Right renal pelvis (tissue), 4 donors: ENCODE measurements around the gene HBZ. TPM values are rescaled to one million over a fixed set of nuclear protein-coding genes. Genes with fewer than 3 reads are reported as not detected.
"Not testable (repeated sequence)": the region's sequence is repeated elsewhere in the genome, so short reads cannot be mapped to it uniquely, and the experiment has no call there.

ENCODE experiments used
- DNase-seq, 4 donors: peaks; one replicate each; pipeline ENCODE4 v3.0.0-alpha.2; 2013; ENCODE audit warnings: low read depth in 4 of 4, low spot score in 3 of 4, missing footprints in 1 of 4
- polyA plus RNA-seq, 4 donors: library from polyadenylated mRNA; unstranded; fragments of 120-200 nt; gene quantifications; one replicate each; pipeline ENCODE4 v1.2.1, GENCODE V29; 2013; ENCODE audit not compliant: insufficient read length in 4 of 4

The HBZ gene
- polyA plus RNA-seq, 4 donors, result 0.37 to 4.2 (median 1.7) TPM

DNA sequence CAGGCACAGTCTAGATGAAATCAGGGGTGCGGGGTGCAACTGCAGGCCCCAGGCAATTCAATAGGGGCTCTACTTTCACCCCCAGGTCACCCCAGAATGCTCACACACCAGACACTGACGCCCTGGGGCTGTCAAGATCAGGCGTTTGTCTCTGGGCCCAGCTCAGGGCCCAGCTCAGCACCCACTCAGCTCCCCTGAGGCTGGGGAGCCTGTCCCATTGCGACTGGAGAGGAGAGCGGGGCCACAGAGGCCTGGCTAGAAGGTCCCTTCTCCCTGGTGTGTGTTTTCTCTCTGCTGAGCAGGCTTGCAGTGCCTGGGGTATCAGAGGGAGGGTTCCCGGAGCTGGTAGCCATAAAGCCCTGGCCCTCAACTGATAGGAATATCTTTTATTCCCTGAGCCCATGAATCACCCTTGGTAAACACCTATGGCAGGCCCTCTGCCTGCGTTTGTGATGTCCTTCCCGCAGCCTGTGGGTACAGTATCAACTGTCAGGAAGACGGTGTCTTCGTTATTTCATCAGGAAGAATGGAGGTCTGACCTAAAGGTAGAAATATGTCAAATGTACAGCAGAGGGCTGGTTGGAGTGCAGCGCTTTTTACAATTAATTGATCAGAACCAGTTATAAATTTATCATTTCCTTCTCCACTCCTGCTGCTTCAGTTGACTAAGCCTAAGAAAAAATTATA, 25.7 kb downstream of the HBZ start:
- DNase-seq, result no peak

DNA sequence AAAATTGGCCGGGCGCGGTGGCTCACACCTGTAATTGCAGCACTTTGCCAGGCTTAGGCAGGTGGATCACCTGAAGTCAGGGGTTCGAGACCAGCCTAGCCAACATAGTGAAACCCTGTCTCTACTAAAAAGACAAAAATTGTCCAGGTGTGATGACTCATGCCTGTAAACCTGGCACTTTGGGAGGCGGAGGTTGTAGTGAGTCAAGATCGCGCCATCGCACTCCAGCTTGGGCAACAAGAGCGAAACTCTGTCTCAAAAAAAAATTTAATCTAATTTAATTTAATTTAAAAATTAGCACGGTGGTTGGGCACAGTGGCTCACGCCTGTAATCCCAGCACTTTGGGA, 26.2 kb downstream of the HBZ start:
- DNase-seq, result no peak

DNA sequence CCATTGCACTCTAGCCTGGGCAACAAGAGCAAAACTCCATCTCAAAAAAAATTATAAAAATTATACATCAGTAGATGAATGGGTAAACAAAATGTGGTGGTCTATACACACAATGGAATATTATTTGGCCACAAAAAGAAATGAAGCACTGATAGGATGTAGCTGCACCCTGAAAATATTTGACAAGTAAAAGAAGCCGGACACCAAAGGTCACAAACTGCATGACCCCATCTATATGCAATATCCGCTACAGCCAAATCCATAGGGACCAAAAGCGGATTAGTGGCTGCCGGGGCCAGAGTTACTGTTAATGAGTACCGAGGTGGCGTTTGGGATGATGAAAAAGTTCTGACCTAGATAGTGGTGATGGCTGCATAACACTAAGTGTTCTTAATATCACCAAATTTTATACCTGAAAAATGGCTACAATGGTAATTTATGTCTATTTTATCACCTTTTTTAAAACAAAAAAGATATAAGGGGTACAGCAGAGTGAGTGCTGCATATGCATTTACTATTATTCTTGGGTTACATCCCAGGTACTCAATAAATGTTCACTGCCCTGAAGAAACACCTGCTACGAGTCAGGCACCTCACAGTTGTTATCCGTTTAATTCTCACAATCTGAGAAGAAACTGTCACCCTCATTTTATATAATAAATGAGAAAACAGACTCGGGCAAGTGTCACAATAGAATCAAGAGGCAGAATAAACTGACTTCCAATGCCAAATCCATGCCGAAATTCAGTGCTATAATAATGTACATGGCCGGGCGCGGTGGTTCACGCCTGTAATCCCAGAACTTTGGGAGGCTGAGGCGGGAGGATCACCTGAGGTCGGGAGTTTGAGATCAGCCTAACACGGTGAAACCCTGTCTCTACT, 27.0 kb downstream of the HBZ start:
- no peak for DNase-seq

DNA sequence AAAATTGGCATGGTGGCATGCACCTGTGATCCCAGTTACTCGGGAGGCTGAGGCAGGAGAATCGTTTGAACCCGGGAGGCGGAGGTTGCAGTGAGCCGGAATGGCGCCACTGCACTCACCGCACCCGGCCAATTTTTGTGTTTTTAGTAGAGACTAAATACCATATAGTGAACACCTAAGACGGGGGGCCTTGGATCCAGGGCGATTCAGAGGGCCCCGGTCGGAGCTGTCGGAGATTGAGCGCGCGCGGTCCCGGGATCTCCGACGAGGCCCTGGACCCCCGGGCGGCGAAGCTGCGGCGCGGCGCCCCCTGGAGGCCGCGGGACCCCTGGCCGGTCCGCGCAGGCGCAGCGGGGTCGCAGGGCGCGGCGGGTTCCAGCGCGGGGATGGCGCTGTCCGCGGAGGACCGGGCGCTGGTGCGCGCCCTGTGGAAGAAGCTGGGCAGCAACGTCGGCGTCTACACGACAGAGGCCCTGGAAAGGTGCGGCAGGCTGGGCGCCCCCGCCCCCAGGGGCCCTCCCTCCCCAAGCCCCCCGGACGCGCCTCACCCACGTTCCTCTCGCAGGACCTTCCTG, 27.7 kb downstream of the HBZ start, which contains the start of gene HBQ1:
HBQ1 (plus strand) TSS at position 359 of the 575 bp plus-strand sequence; CDS start at position 387, 28 bp downstream.
- DNase-seq, result no peak

DNA sequence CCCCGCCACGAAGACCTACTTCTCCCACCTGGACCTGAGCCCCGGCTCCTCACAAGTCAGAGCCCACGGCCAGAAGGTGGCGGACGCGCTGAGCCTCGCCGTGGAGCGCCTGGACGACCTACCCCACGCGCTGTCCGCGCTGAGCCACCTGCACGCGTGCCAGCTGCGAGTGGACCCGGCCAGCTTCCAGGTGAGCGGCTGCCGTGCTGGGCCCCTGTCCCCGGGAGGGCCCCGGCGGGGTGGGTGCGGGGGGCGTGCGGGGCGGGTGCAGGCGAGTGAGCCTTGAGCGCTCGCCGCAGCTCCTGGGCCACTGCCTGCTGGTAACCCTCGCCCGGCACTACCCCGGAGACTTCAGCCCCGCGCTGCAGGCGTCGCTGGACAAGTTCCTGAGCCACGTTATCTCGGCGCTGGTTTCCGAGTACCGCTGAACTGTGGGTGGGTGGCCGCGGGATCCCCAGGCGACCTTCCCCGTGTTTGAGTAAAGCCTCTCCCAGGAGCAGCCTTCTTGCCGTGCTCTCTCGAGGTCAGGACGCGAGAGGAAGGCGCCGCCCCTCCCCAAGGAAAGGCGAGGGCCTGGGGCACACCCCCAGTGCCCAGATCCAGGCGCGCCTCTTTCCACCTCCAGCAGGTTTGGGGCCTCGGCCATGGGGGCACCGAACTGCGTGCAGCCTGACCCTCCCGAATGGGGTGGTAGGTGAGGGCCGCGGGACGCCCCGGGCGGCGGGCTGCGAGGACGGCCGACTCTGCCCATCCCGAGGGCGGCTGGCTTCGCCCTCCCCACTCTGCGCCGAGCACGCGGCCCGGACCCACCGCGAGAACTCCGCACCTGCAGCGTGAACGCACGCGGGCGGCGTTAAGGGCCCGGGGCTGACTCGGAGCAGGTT, 28.5 kb downstream of the HBZ start:
- DNase-seq, result no peak

DNA sequence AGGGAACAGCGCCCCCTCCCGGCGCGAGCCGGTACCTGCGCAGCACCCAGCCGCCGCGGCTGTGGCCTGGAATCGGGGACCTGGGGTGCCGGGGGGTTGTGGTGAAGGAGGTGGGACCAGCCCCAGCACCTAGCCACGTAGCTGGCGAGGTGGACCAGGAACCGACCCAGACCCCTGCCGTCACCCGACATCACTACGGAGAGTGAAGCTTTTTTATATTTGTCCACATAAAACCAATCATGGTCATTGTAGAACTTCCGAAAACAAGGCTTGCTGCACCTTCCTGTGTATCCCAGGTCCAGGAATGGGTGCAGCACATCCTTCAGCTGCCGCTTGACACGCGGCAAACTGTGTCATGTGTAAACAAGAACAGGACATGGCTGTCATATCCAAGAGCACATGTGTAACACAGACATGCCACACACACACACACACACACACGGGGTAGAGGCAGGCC, 29.1 kb downstream of the HBZ start:
- DNase-seq, result peak in 1 of 4 donors; percentile 39

DNA sequence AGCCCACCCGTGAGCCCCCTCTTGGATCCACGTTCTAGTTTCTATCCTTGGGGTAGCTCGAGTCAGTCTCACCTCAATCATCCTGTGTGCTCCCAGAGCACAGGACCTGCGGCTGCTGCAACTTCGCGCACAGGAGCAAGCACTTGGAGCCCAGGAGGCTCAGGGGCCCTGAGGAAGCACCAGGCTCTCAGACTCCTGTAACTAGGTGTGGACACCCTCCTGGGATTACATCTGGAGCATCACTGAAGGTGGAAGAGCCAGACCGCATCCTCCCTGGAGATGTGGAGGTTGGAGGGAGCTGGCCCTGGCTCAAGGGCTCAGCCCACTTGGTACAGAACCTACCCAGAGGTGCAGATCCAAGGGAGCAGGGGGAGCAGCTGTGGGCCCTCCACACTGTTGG, 30.6 kb downstream of the HBZ start:
- no peak for DNase-seq

DNA sequence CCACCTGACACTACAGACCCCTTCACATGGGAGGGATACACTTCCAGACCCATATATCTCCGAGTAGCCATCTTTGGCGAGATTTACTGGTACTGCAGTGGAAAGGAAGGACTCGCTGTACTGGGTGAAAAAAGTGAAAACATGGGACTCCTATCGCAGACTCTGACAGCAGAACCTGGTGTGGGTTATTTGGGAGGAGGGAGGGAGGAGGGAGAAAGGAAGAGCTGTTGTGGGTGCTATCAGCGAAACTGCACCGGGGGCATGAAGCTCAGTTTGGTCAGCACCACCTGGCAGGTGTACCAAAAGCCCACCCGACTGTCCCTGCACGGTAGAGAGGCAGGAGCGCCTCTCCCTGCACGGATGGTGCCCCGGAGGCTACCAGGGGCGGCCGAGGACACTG, 32.8 kb downstream of the HBZ start:
- DNase-seq, result no peak

DNA sequence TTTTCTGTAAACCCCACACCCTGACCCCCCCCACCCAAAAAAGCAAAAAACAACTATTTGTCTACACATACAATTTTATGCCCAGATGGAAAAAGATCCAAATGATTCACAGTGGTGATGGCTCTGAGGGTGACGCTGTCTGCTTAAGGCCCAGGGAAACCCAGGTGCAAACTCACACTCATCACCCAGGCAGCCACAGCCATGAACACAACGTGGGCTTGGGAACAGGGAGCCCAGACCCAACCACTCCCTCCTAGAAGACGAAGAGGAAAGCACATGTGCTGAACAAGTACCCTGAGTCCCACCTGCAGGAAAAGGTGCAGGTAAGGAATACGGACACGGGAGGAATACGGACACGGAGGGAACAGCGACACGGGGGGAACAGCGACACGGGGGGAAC, 33.2 kb downstream of the HBZ start:
- DNase-seq, result no peak

DNA sequence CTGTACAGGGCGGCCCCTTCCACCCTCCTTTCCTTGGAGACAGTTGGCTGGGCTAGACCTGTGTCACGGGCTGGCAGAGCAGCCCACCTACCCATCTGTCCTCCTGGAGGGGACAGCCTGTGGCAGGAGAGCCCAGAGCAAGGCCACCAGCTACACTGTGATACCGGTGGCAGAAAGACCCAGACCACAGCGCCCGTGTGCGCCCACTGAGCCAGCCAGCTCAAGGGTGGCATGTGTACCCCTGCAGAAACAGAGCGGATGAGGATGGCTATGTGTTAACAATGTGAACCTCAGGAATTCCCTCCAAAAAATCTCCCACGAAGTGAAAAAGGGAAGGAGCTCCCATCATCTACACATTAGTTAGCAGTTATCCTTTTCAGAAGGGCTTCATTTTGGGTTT, 34.9 kb downstream of the HBZ start:
- no peak for DNase-seq

DNA sequence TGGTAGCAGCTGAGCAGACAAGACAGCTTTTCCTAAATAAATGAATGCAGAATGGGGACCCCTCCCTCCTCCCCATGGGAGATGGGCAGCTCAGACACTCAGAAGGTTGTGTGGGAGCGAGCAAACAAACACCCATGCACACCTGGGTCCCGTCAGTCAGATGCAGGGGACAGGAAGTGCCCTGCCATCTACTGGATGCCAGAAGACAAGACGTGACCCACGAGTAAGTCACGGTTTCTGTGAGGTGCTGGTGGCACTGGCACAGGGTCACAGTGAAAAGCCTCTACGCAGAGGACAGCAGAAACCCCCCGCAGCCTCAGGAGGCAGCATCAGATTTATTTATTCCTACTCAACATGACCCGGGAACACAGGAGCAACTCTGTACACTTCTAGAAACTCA, 36.2 kb downstream of the HBZ start:
- DNase-seq, result no peak

DNA sequence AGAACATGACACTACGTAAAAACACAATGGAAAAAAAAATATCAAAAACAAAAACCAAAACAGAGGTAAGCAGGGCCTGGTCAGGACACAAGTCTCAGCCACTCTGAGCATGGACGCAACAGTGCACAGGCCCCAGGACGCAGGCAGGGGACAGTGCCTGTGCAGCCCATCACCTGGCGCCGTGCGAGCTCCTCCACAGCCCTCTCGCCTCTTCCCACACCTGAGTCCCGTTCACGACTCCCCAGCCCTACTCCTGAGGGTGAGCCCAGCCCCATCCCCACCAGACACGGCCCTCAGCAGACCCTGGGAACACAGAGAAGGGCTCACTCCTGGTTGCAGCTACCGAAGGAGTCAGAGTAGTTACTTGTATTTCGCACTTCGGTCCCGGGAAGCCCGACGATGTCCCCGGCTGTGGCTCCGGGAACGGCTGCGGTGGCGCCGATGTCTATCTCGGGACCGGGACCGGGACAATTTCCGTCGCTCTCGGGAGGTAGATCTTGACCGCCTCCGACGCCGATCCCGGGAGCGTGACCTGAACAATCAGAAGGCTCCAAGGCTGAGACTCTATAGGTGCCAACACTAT, 37.3 kb downstream of the HBZ start:
- no peak for DNase-seq

DNA sequence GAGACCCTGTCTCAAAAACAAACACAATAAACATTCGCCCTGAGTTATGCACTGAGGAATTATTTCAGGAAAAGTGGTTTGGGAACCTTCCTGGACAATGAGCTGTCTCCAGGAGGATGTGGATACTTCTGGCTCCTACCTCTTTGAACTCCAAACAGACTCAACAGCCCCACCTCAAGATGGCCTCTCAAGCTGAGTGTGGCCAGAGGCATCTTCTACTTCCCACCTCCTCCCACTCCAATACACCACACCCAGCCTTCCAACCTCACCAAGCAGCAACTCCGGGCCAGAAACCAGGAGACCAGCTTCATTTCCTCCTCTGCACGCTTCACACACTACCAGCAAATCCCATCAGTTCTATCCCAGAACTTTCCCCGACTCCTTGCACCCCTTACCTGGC, 39.4 kb downstream of the HBZ start:
- no peak for DNase-seq

DNA sequence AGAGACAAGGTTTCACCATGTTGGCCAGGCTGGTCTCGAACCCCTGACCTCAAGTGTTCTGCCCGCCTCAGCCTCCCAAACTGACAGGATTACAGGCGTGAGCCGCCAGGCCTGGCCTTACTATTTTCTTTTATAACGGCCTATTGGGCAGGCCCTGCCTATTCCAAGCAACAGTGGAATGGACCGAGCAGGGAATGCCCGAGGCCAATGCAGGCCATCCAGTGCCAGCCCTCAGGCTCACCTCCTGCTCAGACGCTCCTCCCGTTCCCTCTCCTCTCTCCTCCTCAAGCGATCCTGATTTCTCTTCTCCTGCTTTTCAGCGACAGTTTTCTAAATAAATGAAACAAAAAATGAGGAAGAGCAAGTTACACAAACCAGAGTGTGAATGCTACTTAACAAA, 40.2 kb downstream of the HBZ start:
- DNase-seq, result no peak

DNA sequence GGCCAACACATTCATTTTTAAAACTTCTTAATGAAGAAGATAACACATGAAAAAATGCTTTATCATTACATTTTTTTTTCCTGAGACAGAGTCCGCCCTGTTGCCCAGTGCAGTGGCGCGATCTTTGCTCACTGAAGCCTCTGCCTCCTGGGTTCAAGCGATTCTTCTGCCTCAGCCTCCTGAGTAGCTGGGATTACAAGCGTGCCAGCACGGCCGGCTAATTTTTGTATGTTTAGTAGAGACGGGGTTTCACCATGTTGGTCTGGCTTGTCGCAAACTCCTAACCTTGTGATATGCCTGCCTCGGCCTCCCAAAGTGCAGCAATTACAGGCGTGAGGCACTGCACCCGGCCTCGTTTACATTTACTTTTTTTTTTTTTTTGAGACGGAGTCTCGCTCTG, 41.0 kb downstream of the HBZ start:
- no peak for DNase-seq

DNA sequence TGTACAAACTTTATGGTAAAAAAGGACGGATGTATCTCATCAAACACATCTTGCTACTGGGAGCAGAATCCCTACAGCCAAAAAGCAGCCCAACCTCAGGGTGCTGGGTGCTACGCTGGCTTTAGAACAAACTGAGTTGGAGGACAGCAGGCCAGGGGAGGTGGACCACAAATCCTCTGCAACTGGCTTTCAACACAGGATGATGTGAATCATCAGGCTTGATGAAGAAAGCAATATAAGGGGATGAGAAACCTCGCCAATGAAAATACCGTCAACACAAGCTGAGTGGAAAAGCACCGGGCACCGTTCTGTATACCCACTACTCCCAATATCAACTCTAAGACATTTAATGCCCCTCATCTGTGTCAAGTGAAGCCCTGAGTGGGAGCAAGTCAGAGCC, 42.1 kb downstream of the HBZ start:
- no peak for DNase-seq

DNA sequence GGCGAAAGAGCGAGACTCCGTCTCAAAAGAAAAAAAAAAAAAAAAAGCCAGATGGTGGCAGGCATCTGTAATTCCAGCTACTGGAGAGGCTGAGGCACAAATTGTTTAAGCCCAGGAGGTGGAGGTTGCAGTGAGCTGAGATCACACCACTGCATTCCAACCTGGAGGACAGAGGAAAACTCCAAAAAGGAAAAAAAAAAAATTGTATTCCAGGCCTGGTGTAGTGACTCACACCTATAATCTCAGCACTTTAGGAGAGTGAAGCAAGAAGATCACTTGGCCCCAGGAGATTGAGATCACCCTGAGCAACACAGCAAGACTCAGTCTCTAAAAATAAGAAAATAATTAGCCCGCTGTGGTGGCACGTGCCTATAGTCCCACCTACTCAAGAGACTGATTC, 47.9 kb downstream of the HBZ start:
- DNase-seq, result no peak

DNA sequence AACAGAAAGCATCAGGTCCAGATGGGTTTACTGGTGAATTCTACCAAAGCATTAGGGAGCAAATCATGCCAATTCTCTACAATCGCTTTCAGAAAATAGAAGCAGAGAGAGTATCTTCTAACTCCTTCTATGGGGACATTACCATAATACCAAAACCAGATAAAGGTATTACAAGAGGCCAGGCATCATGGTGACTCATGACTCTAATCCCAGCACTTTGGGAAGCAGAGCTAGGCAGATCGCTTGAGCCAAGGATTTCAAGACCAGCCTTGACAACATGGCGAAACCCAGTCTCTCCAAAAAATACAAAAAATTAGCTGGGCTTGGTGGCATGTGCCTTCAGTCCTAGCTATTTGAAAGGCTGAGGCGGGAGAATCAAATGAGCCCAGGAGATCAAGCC, 50.8 kb downstream of the HBZ start:
- no peak for DNase-seq

DNA sequence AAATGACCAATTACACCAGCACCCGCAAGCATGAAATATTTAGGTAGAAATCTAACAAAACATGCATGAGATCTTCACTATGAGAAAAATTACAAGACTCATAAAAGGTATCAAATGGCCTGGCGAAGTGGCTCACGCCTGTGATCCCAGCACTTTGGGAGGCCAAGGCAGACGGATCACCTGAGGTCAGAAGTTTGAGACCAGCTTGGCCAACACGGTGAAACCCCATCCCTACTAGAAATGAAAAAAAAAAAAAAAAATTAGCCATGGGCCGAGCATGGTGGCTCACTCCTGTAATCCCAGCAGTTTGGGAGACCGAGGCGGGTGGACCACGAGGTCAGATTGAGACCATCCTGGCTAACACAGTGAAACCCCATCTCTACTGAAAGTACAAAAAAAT, 51.6 kb downstream of the HBZ start:
- DNase-seq, result not testable (repeated sequence)
